GM18909 (cell line): ENCODE data around the gene IFFO2.
"Not testable (repeated sequence)": the region's sequence is repeated elsewhere in the genome, so short reads cannot be mapped to it uniquely, and the experiment has no call there.

ENCODE experiments used
- ATAC-seq: cut with Tn5 transposase; IDR thresholded peaks from one replicate; pipeline ENCODE4 v1.9.1; 2021; ENCODE audit warnings: mild to moderate bottlenecking; ENCODE audit not compliant: unreplicated experiment, poor library complexity

The IFFO2 gene

GRCh38 chr1:18880585-18880984 is 75.9 kb downstream of the IFFO2 start:
- no peak for ATAC-seq

- no peak for ATAC-seq
Observed at GRCh38 chr1:18879791-18880309, 76.6 kb downstream of the IFFO2 start.

GRCh38 chr1:18879215-18879790 is 77.2 kb downstream of the IFFO2 start:
- no peak for ATAC-seq

GRCh38 chr1:18878538-18879214 is 77.8 kb downstream of the IFFO2 start:
- ATAC-seq: no peak

- no peak for ATAC-seq
Observed at GRCh38 chr1:18877282-18877681, 79.2 kb downstream of the IFFO2 start.

- no peak for ATAC-seq
Observed at GRCh38 chr1:18876210-18876609, 80.3 kb downstream of the IFFO2 start.

GRCh38 chr1:18875796-18876128 is 80.7 kb downstream of the IFFO2 start:
- no peak for ATAC-seq

- no peak for ATAC-seq
Observed at GRCh38 chr1:18875107-18875795, 81.2 kb downstream of the IFFO2 start.

- ATAC-seq: no peak
Observed at GRCh38 chr1:18874600-18874999, 81.9 kb downstream of the IFFO2 start.

- no peak for ATAC-seq
Observed at GRCh38 chr1:18874036-18874435, 82.4 kb downstream of the IFFO2 start.

- no peak for ATAC-seq
Observed at GRCh38 chr1:18872071-18872611, 84.3 kb downstream of the IFFO2 start.

- no peak for ATAC-seq
Observed at GRCh38 chr1:18871401-18872070, 84.9 kb downstream of the IFFO2 start.

- no peak for ATAC-seq
Observed at GRCh38 chr1:18870957-18871356, 85.5 kb downstream of the IFFO2 start.

GRCh38 chr1:18870595-18870865 is 85.9 kb downstream of the IFFO2 start:
- not testable (repeated sequence) for ATAC-seq

GRCh38 chr1:18869847-18870594 is 86.5 kb downstream of the IFFO2 start:
- ATAC-seq: no peak

GRCh38 chr1:18868801-18869424 is 87.6 kb downstream of the IFFO2 start:
- ATAC-seq: no peak

GRCh38 chr1:18868354-18868753 is 88.1 kb downstream of the IFFO2 start:
- no peak for ATAC-seq

GRCh38 chr1:18866846-18867245 is 89.6 kb downstream of the IFFO2 start:
- ATAC-seq: no peak

- no peak for ATAC-seq
Observed at GRCh38 chr1:18866314-18866713, 90.2 kb downstream of the IFFO2 start.

GRCh38 chr1:18865176-18865575 is 91.3 kb downstream of the IFFO2 start:
- ATAC-seq: no peak
